HepG2 (cell line): Measurements from ENCODE around the gene TNFSF10. TPM values are rescaled to one million over a fixed set of nuclear protein-coding genes. Genes with fewer than 3 reads are reported as not detected.
A peak's percentile ranks its signal among the peaks of the same experiment; 100 is the strongest.

Experiments
- EHMT2 ChIP-seq: fragments of 200-600 bp; sonication (generic); IDR thresholded peaks from 2 replicates; pipeline ENCODE4 v1.7.0; 2017; ENCODE audit warnings: antibody characterized with exemption, low read depth, low read length, borderline replicate concordance
- FOXM1 ChIP-seq: sonication (generic); formaldehyde crosslinking; IDR thresholded peaks from 2 replicates; pipeline ENCODE4 v1.5.0; 2020; ENCODE audit warnings: missing genetic modification reagents
- IRF2 ChIP-seq: IDR thresholded peaks from 2 replicates; pipeline ENCODE4 v1.6.1; 2018; ENCODE audit warnings: missing genetic modification reagents, missing compliant biosample characterization
- ISL2 ChIP-seq: sonication (generic); formaldehyde crosslinking; IDR thresholded peaks from 2 replicates; pipeline ENCODE4 v1.5.0; 2020; ENCODE audit warnings: missing genetic modification reagents
- KAT7 ChIP-seq: IDR thresholded peaks from 2 replicates; pipeline ENCODE4 v1.6.1; 2018; ENCODE audit warnings: borderline replicate concordance, missing compliant biosample characterization
- KLF12 ChIP-seq: sonication (generic); formaldehyde crosslinking; IDR thresholded peaks from 2 replicates; pipeline ENCODE4 v1.4.0; 2020; ENCODE audit warnings: missing genetic modification reagents, borderline replicate concordance
- LCORL ChIP-seq, 2 experiments: fragments of 450-650 bp in 1 of 2; sonication (generic) in 1 of 2; formaldehyde crosslinking in 1 of 2; IDR thresholded peaks; 2 replicates each; pipeline versions ENCODE4 v1.5.0 to v1.6.1; 2017 to 2020; ENCODE audit warnings: antibody characterized with exemption in 1 of 2, missing genetic modification reagents in 1 of 2
- NFKBIZ ChIP-seq: IDR thresholded peaks from 2 replicates; pipeline ENCODE4 v1.6.1; 2018; ENCODE audit warnings: missing genetic modification reagents, missing compliant biosample characterization
- ZFP90 ChIP-seq: sonication (generic); formaldehyde crosslinking; IDR thresholded peaks from 2 replicates; pipeline ENCODE4 v1.8.0; 2022; ENCODE audit warnings: missing genetic modification reagents, mild to moderate bottlenecking, inconsistent platforms, borderline replicate concordance
- ZFX ChIP-seq: sonication (generic); formaldehyde crosslinking; IDR thresholded peaks from 2 replicates; pipeline ENCODE4 v1.4.0; 2020; ENCODE audit warnings: mild to moderate bottlenecking, low read depth, missing genetic modification reagents, moderate library complexity
- ZNF350 ChIP-seq: sonication (generic); formaldehyde crosslinking; IDR thresholded peaks from 2 replicates; pipeline ENCODE4 v1.4.0; 2020; ENCODE audit warnings: mild to moderate bottlenecking, low read depth, missing genetic modification reagents, borderline replicate concordance
- ZNF781 ChIP-seq: sonication (generic); formaldehyde crosslinking; IDR thresholded peaks from 2 replicates; pipeline ENCODE4 v1.5.1; 2020; ENCODE audit warnings: borderline replicate concordance, mild to moderate bottlenecking, missing genetic modification reagents; ENCODE audit errors: not compliant biosample characterization
- ZNF839 ChIP-seq: sonication (generic); formaldehyde crosslinking; IDR thresholded peaks from 2 replicates; pipeline ENCODE4 v1.4.0; 2020; ENCODE audit warnings: missing genetic modification reagents, mild to moderate bottlenecking, borderline replicate concordance
- polyA plus RNA-seq, 8 experiments: library from polyadenylated mRNA; depleted of rRNA in 3 of 8; stranded (reverse) in 7 of 8; unstranded in 1 of 8; fragments of >200 nt; fragmentation: Illumina TruSeq in 4 of 8; extraction: Trizol in 4 of 8; gene quantifications; 2 replicates each; pipeline versions ENCODE4 v1.2.1 to v1.2.3, GENCODE V29; 2011 to 2016; ENCODE audit warnings: low read depth in 4 of 8, missing spikeins in 1 of 8, mixed read lengths in 1 of 8; ENCODE audit not compliant: insufficient read depth in 1 of 8
- total RNA-seq, 5 experiments: library from RNA; depleted of rRNA; stranded (reverse); fragments of >200 nt; fragmentation: Illumina TruSeq; extraction: Trizol; gene quantifications; 2 replicates each; pipeline ENCODE4 v1.2.3, GENCODE V29; 2016; ENCODE audit warnings: low read depth in 1 of 5
- TF ChIP-seq, protein P1 (sequence below): fragments of 450-650 bp; IDR thresholded peaks from 2 replicates; pipeline ENCODE4 v1.6.1; 2016
- TF ChIP-seq, protein P2 (sequence below): sonication (generic); formaldehyde crosslinking; IDR thresholded peaks from 2 replicates; pipeline ENCODE4 v1.4.0; 2020; ENCODE audit warnings: missing genetic modification reagents, mild to moderate bottlenecking, borderline replicate concordance
- TF ChIP-seq, protein P3 (sequence below): sonication (generic); formaldehyde crosslinking; IDR thresholded peaks from 2 replicates; pipeline ENCODE4 v1.8.0; 2022; ENCODE audit warnings: missing genetic modification reagents, mild to moderate bottlenecking, moderate library complexity, borderline replicate concordance
- TF ChIP-seq, protein P4 (sequence below): sonication (generic); formaldehyde crosslinking; IDR thresholded peaks from 2 replicates; pipeline ENCODE4 v1.4.0; 2020; ENCODE audit warnings: missing genetic modification reagents
- TF ChIP-seq, protein P5 (sequence below): sonication (generic); formaldehyde crosslinking; conservative IDR thresholded peaks from 2 replicates; pipeline ENCODE4 v1.4.0; 2020; ENCODE audit warnings: missing genetic modification reagents

TNFSF10 gene
- total and polyA plus RNA-seq, 2 of the 13 experiments (the other 11 are each of a cell fraction or from before 2014, with no cell fraction given) = 8.4 to 9.9 TPM

DNA sequence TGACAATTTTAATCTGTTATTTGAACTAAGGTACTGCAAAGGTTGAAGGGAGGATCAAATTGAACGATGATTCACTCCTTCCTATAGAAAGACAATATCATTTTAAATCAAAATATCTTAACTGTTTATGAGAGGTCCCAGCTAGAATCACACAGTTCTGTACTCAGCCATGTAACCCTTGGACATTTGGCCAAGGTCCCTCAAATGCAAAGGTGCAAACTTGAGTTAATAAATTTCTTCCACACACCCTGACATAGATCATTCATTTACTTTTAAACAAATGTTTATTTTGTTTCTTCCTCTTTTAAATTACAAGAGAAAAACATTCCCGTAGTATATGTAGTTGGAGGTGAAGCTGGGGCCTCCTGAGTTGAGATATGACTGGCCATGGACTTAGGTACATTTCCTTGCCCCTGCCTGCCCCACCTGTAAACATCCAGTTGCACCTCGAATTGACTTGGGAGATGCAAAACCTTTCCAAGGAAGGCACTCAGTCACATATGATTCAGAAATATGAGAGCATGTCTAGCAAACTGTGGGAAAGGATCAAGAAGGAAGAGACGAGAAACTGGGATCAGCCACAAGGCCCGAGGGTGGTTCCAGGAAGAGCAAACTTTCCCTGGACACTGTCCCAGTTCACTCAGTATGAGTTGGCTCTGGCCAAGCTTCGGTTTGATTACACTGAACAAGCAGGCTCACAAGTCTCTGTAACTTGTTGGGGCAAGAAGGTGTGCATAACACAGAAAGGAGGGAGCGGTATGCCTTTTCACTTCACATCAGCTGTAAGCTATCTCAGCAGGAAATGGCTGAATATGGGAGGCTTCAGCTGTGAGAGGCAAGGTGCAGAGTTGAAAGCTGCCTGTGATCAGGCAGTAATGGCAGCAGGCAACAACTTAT is 6.7 kb downstream of the TNFSF10 start (continued):
- TF ChIP-seq, protein P1, sequence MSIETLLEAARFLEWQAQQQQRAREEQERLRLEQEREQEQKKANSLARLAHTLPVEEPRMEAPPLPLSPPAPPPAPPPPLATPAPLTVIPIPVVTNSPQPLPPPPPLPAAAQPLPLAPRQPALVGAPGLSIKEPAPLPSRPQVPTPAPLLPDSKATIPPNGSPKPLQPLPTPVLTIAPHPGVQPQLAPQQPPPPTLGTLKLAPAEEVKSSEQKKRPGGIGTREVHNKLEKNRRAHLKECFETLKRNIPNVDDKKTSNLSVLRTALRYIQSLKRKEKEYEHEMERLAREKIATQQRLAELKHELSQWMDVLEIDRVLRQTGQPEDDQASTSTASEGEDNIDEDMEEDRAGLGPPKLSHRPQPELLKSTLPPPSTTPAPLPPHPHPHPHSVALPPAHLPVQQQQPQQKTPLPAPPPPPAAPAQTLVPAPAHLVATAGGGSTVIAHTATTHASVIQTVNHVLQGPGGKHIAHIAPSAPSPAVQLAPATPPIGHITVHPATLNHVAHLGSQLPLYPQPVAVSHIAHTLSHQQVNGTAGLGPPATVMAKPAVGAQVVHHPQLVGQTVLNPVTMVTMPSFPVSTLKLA = no peak
- no peak for TF ChIP-seq ZFP90 (CRISPR knock-in tag)
- no peak for TF ChIP-seq LCORL (IDR thresholded peaks at IDR 0.05)
- peak; percentile 68 for TF ChIP-seq LCORL (CRISPR knock-in tag; IDR thresholded peaks at IDR 0.05)
- TF ChIP-seq, protein P2, sequence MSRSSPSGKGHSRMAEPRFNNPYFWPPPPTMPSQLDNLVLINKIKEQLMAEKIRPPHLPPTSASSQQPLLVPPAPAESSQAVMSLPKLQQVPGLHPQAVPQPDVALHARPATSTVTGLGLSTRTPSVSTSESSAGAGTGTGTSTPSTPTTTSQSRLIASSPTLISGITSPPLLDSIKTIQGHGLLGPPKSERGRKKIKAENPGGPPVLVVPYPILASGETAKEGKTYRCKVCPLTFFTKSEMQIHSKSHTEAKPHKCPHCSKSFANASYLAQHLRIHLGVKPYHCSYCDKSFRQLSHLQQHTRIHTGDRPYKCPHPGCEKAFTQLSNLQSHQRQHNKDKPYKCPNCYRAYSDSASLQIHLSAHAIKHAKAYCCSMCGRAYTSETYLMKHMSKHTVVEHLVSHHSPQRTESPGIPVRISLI = no peak; the same call in 1 of the 2 replicates
- TF ChIP-seq KAT7 = 0 out of 2 replicates have a peak, but pooled peaks have one; percentile 31
- TF ChIP-seq KLF12 = 0 out of 2 replicates have a peak, but pooled peaks have one; percentile 50
- peak; percentile 33; the same call in 1 of the 2 replicates for TF ChIP-seq ISL2
- no peak for TF ChIP-seq NFKBIZ (CRISPR knock-in tag)
- peak; percentile 21; the same call in 1 of the 2 replicates for TF ChIP-seq ZNF350 (CRISPR knock-in tag)
- TF ChIP-seq ZFX (CRISPR knock-in tag) = peak; percentile 35; the same call in 1 of the 2 replicates
- TF ChIP-seq, protein P3, sequence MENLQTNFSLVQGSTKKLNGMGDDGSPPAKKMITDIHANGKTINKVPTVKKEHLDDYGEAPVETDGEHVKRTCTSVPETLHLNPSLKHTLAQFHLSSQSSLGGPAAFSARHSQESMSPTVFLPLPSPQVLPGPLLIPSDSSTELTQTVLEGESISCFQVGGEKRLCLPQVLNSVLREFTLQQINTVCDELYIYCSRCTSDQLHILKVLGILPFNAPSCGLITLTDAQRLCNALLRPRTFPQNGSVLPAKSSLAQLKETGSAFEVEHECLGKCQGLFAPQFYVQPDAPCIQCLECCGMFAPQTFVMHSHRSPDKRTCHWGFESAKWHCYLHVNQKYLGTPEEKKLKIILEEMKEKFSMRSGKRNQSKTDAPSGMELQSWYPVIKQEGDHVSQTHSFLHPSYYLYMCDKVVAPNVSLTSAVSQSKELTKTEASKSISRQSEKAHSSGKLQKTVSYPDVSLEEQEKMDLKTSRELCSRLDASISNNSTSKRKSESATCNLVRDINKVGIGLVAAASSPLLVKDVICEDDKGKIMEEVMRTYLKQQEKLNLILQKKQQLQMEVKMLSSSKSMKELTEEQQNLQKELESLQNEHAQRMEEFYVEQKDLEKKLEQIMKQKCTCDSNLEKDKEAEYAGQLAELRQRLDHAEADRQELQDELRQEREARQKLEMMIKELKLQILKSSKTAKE (CRISPR knock-in tag) = no peak
- TF ChIP-seq ZNF839 (CRISPR knock-in tag) = no peak
- TF ChIP-seq IRF2 (CRISPR knock-in tag) = 0 out of 2 replicates have a peak, but pooled peaks have one; percentile 10
- TF ChIP-seq EHMT2 = peak; percentile 14; the same call in 1 of the 2 replicates
- TF ChIP-seq, protein P4, sequence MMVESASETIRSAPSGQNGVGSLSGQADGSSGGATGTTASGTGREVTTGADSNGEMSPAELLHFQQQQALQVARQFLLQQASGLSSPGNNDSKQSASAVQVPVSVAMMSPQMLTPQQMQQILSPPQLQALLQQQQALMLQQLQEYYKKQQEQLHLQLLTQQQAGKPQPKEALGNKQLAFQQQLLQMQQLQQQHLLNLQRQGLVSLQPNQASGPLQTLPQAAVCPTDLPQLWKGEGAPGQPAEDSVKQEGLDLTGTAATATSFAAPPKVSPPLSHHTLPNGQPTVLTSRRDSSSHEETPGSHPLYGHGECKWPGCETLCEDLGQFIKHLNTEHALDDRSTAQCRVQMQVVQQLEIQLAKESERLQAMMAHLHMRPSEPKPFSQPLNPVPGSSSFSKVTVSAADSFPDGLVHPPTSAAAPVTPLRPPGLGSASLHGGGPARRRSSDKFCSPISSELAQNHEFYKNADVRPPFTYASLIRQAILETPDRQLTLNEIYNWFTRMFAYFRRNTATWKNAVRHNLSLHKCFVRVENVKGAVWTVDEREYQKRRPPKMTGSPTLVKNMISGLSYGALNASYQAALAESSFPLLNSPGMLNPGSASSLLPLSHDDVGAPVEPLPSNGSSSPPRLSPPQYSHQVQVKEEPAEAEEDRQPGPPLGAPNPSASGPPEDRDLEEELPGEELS = peak; percentile 54
- TF ChIP-seq, protein P5, sequence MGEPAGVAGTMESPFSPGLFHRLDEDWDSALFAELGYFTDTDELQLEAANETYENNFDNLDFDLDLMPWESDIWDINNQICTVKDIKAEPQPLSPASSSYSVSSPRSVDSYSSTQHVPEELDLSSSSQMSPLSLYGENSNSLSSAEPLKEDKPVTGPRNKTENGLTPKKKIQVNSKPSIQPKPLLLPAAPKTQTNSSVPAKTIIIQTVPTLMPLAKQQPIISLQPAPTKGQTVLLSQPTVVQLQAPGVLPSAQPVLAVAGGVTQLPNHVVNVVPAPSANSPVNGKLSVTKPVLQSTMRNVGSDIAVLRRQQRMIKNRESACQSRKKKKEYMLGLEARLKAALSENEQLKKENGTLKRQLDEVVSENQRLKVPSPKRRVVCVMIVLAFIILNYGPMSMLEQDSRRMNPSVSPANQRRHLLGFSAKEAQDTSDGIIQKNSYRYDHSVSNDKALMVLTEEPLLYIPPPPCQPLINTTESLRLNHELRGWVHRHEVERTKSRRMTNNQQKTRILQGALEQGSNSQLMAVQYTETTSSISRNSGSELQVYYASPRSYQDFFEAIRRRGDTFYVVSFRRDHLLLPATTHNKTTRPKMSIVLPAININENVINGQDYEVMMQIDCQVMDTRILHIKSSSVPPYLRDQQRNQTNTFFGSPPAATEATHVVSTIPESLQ = no peak
- TF ChIP-seq ZNF781 (CRISPR knock-in tag) = no peak
- no peak for TF ChIP-seq FOXM1
